ENCODE results near the gene NDRG4. TPM values are rescaled to one million over a fixed set of nuclear protein-coding genes. Genes with fewer than 3 reads are reported as not detected.
A peak's percentile ranks its signal among the peaks of the same experiment; 100 is the strongest.

Gene NDRG4
- total RNA-seq, 1 donor from 2014 or later, result 8.7 TPM

- Mint-ChIP-seq H3K9me3 (ENCODE audit: low read depth) (no peaks in the 10 kb centered on the region), H3K27ac (ENCODE audit: unreplicated experiment) (no peak overlapping the region), H3K4me1 (ENCODE audit: low read depth) (peaks cover 18% of the 10 kb centered on the region), H3K27me3 (ENCODE audit: low read depth) (no peaks in the 10 kb centered on the region), H3K4me3 (ENCODE audit: unreplicated experiment) (peak overlapping the region; percentile 69), H3K36me3 (ENCODE audit: low read depth) (no peaks in the 10 kb centered on the region)
- peak; percentile 26 for TF ChIP-seq CTCF (IDR thresholded peaks at IDR 0.05)
- DNase-seq (ENCODE audit: low spot score), result peak; percentile 82
Measured at GRCh38 chr16:58500430-58501241, 693 bp downstream of the NDRG4 start.

- peak overlapping the region; percentile 69 for H3K4me3 Mint-ChIP-seq (ENCODE audit: unreplicated experiment)
Measured at GRCh38 chr16:58501242-58502131, 1.5 kb downstream of the NDRG4 start.

GRCh38 chr16:58502217-58502921 lies 2.4 kb downstream of the NDRG4 start:
- H3K4me1 Mint-ChIP-seq (ENCODE audit: low read depth), result peaks cover 17% of the 10 kb centered on the region
- TF ChIP-seq CTCF (IDR thresholded peaks at IDR 0.05), result no peak
- no peak overlapping the region for H3K4me3 Mint-ChIP-seq (ENCODE audit: unreplicated experiment)
- H3K27ac Mint-ChIP-seq (ENCODE audit: unreplicated experiment), result no peak overlapping the region
- DNase-seq (ENCODE audit: low spot score), result peak; percentile 38
- H3K27me3 Mint-ChIP-seq (ENCODE audit: low read depth), result no peaks in the 10 kb centered on the region
- no peaks in the 10 kb centered on the region for H3K36me3 Mint-ChIP-seq (ENCODE audit: low read depth)
- H3K9me3 Mint-ChIP-seq (ENCODE audit: low read depth), result no peaks in the 10 kb centered on the region

More at GRCh38 chr16:58501242-58502131, 1.5 kb downstream of the NDRG4 start:
- Mint-ChIP-seq H3K4me1 (ENCODE audit: low read depth) (peaks cover 17% of the 10 kb centered on the region), H3K27me3 (ENCODE audit: low read depth) (no peaks in the 10 kb centered on the region), H3K27ac (ENCODE audit: unreplicated experiment) (no peak overlapping the region), H3K9me3 (ENCODE audit: low read depth) (no peaks in the 10 kb centered on the region), H3K36me3 (ENCODE audit: low read depth) (no peaks in the 10 kb centered on the region)
- DNase-seq (ENCODE audit: low spot score), result peak; percentile 90
- TF ChIP-seq CTCF (IDR thresholded peaks at IDR 0.05), result no peak

GRCh38 chr16:58503166-58503862 lies 3.4 kb downstream of the NDRG4 start:
- Mint-ChIP-seq H3K4me3 (ENCODE audit: unreplicated experiment) (no peak overlapping the region), H3K4me1 (ENCODE audit: low read depth) (peaks cover 17% of the 10 kb centered on the region), H3K27me3 (ENCODE audit: low read depth) (no peaks in the 10 kb centered on the region), H3K9me3 (ENCODE audit: low read depth) (no peaks in the 10 kb centered on the region), H3K36me3 (ENCODE audit: low read depth) (no peaks in the 10 kb centered on the region), H3K27ac (ENCODE audit: unreplicated experiment) (no peak overlapping the region)
- peak; percentile 56 for DNase-seq (ENCODE audit: low spot score)
- TF ChIP-seq CTCF (IDR thresholded peaks at IDR 0.05), result no peak
